ENCODE results near the gene SCRT2.

GRCh38 chr20:695165-695866 is 19.7 kb upstream of the SCRT2 start:
- TF ChIP-seq, protein P1, sequence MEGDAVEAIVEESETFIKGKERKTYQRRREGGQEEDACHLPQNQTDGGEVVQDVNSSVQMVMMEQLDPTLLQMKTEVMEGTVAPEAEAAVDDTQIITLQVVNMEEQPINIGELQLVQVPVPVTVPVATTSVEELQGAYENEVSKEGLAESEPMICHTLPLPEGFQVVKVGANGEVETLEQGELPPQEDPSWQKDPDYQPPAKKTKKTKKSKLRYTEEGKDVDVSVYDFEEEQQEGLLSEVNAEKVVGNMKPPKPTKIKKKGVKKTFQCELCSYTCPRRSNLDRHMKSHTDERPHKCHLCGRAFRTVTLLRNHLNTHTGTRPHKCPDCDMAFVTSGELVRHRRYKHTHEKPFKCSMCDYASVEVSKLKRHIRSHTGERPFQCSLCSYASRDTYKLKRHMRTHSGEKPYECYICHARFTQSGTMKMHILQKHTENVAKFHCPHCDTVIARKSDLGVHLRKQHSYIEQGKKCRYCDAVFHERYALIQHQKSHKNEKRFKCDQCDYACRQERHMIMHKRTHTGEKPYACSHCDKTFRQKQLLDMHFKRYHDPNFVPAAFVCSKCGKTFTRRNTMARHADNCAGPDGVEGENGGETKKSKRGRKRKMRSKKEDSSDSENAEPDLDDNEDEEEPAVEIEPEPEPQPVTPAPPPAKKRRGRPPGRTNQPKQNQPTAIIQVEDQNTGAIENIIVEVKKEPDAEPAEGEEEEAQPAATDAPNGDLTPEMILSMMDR (IDR thresholded peaks at IDR 0.05; ENCODE audit: poor library complexity, severe bottlenecking) = no peak
- TF ChIP-seq TAF1 (IDR thresholded peaks at IDR 0.05; ENCODE audit: low read depth) = no peak
- TF ChIP-seq EZH2 (IDR thresholded peaks at IDR 0.05; ENCODE audit: borderline replicate concordance, insufficient read depth, low read length, poor library complexity, severe bottlenecking) = no peak
- no peak for TF ChIP-seq RAD21 (conservative IDR thresholded peaks at IDR 0.05)
- no peak for TF ChIP-seq POLR2AphosphoS5 (IDR thresholded peaks at IDR 0.05)
- TF ChIP-seq EP300 (conservative IDR thresholded peaks at IDR 0.05; ENCODE audit: poor library complexity, severe bottlenecking) = no peak
- no peak for TF ChIP-seq REST (IDR thresholded peaks at IDR 0.05; ENCODE audit: borderline replicate concordance)
- TF ChIP-seq MXI1 (conservative IDR thresholded peaks at IDR 0.05; ENCODE audit: poor library complexity, severe bottlenecking) = no peak
